ENCODE measurements around the gene CRACR2A.
A peak's percentile ranks its signal among the peaks of the same experiment; 100 is the strongest.

The CRACR2A gene

GRCh38 chr12:3624273-3624672 lies 128.6 kb downstream of the CRACR2A start:
- H3K4me3 ChIP-seq (replicated peaks; ENCODE audit: insufficient read depth, low read length): no peak overlapping the region
- DNase-seq (ENCODE audit: low read depth in 1 of 2, low spot score in 1 of 2): no peak
- no peak overlapping the region for H3K27ac ChIP-seq (replicated peaks)
- no peak for TF ChIP-seq SPI1 (IDR thresholded peaks at IDR 0.05; ENCODE audit: borderline replicate concordance, low read depth)
- TF ChIP-seq, protein P1, sequence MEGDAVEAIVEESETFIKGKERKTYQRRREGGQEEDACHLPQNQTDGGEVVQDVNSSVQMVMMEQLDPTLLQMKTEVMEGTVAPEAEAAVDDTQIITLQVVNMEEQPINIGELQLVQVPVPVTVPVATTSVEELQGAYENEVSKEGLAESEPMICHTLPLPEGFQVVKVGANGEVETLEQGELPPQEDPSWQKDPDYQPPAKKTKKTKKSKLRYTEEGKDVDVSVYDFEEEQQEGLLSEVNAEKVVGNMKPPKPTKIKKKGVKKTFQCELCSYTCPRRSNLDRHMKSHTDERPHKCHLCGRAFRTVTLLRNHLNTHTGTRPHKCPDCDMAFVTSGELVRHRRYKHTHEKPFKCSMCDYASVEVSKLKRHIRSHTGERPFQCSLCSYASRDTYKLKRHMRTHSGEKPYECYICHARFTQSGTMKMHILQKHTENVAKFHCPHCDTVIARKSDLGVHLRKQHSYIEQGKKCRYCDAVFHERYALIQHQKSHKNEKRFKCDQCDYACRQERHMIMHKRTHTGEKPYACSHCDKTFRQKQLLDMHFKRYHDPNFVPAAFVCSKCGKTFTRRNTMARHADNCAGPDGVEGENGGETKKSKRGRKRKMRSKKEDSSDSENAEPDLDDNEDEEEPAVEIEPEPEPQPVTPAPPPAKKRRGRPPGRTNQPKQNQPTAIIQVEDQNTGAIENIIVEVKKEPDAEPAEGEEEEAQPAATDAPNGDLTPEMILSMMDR (IDR thresholded peaks at IDR 0.05; ENCODE audit: insufficient read depth, low read length): no peak
- no peak for TF ChIP-seq GABPA (IDR thresholded peaks at IDR 0.05; ENCODE audit: low read depth)
- TF ChIP-seq POLR2AphosphoS5 (IDR thresholded peaks at IDR 0.05; ENCODE audit: low read depth): no peak
- TF ChIP-seq REST (IDR thresholded peaks at IDR 0.05; ENCODE audit: insufficient replicate concordance, low read depth): no peak
- no peaks in the 10 kb centered on the region for H3K27me3 ChIP-seq (ENCODE audit: insufficient read depth, poor library complexity, severe bottlenecking)

DNA sequence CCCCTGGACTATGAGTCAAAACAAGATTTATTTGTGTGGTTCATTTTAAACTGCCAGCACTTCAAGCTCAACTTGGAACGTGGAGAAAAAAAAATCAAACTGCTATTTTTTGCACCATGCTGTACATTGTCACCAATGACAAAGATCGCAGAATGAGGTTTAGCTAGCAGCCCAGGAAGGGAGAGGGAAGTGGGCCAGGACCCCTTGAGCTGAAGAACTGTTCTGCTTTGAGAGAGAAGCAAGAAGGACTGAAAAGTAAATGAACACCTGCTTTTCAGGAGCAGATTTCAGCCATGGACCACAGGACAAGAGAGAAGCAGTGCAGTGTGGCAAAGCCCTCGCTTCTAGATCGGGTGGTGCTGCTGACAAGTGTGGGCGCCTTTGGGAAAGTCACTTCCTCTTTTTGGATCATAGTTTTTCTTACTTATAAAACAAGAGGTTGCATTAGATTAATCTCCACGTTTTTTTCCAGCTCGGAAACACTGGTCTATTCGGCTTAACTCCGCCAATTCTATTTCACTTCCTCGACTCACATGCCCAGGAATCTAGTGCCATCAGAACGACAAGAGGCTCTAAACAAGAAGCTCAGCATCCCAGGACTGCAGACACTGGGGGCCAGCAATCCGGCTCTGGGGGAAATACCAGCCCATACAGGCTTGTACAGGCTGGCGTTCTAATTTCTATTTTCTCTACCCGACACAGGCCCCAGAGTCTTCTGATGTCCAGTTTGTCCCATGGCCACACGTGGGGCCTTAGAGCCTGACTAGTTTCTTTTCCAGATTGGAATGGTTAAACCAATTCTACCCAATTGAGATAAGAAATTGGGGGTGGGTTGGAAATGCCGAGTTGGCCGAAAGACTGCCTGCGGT lies 129.9 kb downstream of the CRACR2A start:
- TF ChIP-seq, protein P1 (IDR thresholded peaks at IDR 0.05; ENCODE audit: insufficient read depth, low read length): no peak
- TF ChIP-seq REST (IDR thresholded peaks at IDR 0.05; ENCODE audit: insufficient replicate concordance, low read depth) (no peak), SPI1 (IDR thresholded peaks at IDR 0.05; ENCODE audit: borderline replicate concordance, low read depth) (peak; percentile 98), POLR2AphosphoS5 (IDR thresholded peaks at IDR 0.05; ENCODE audit: low read depth) (no peak)
- no peaks in the 10 kb centered on the region for H3K27me3 ChIP-seq (ENCODE audit: insufficient read depth, poor library complexity, severe bottlenecking)
- DNase-seq (ENCODE audit: low read depth in 1 of 2, low spot score in 1 of 2): peak in 1 of 2 experiments; percentile 46

DNA sequence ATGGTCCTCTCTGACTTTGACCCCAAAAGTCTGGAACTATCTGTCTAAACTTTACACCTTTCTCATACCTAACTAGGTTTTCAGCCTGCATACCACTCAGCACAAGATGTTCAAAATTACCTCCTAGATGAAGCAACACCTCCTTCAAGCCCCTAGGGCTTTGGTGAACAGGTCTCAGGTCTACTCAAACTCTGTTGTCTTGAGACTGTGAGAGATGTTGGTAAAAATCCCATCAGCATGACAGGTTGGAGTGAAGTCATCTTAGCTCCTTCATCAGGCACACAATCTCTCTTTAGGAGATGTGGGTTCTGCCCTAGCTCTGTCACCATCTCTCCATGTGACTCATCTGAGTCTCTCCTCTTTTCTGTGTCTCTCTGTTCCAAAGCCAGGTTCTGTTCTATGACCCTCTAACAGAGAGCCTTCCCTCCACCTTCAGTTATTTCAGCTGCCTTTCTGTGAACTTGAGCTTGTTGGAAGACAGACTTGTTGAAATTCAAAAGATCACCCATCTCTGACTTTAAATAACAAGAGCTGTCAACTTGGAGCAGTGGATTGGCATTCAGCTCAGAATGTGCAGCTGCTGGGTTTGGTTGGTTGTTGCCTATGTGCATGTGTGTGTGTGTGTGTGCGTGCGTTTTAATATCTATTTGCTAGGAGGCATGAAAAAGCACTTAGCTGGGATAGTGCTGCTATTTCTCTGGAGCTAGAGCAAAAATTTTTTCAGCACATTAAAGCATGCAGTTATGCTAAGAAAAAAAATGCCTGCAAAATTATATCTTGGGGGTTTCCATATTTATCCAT lies 130.7 kb downstream of the CRACR2A start:
- H3K27ac ChIP-seq (replicated peaks): no peak overlapping the region
- H3K27me3 ChIP-seq (ENCODE audit: insufficient read depth, poor library complexity, severe bottlenecking): no peaks in the 10 kb centered on the region
- TF ChIP-seq GABPA (IDR thresholded peaks at IDR 0.05; ENCODE audit: low read depth) (no peak), SPI1 (IDR thresholded peaks at IDR 0.05; ENCODE audit: borderline replicate concordance, low read depth) (no peak), REST (IDR thresholded peaks at IDR 0.05; ENCODE audit: insufficient replicate concordance, low read depth) (no peak), POLR2AphosphoS5 (IDR thresholded peaks at IDR 0.05; ENCODE audit: low read depth) (no peak)
- TF ChIP-seq, protein P1 (IDR thresholded peaks at IDR 0.05; ENCODE audit: insufficient read depth, low read length): no peak
- no peak overlapping the region for H3K4me3 ChIP-seq (replicated peaks; ENCODE audit: insufficient read depth, low read length)
- no peak for DNase-seq (ENCODE audit: low read depth in 1 of 2, low spot score in 1 of 2)

More for the DNA sequence above, 129.9 kb downstream of the CRACR2A start:
- H3K27ac ChIP-seq (replicated peaks): no peak overlapping the region
- no peak overlapping the region for H3K4me3 ChIP-seq (replicated peaks; ENCODE audit: insufficient read depth, low read length)
